Activated T-cell treated with anti-CD3 and anti-CD28 coated beads, Interleukin-2, amount 50 U/mL, for 1 hour (primary cell): Measurements from ENCODE around the gene POSTN.

Source experiments
- DNase-seq: peaks from one replicate; pipeline ENCODE4 v3.0.0-alpha.2; 2020

Gene POSTN, protein sequence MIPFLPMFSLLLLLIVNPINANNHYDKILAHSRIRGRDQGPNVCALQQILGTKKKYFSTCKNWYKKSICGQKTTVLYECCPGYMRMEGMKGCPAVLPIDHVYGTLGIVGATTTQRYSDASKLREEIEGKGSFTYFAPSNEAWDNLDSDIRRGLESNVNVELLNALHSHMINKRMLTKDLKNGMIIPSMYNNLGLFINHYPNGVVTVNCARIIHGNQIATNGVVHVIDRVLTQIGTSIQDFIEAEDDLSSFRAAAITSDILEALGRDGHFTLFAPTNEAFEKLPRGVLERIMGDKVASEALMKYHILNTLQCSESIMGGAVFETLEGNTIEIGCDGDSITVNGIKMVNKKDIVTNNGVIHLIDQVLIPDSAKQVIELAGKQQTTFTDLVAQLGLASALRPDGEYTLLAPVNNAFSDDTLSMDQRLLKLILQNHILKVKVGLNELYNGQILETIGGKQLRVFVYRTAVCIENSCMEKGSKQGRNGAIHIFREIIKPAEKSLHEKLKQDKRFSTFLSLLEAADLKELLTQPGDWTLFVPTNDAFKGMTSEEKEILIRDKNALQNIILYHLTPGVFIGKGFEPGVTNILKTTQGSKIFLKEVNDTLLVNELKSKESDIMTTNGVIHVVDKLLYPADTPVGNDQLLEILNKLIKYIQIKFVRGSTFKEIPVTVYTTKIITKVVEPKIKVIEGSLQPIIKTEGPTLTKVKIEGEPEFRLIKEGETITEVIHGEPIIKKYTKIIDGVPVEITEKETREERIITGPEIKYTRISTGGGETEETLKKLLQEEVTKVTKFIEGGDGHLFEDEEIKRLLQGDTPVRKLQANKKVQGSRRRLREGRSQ

DNA sequence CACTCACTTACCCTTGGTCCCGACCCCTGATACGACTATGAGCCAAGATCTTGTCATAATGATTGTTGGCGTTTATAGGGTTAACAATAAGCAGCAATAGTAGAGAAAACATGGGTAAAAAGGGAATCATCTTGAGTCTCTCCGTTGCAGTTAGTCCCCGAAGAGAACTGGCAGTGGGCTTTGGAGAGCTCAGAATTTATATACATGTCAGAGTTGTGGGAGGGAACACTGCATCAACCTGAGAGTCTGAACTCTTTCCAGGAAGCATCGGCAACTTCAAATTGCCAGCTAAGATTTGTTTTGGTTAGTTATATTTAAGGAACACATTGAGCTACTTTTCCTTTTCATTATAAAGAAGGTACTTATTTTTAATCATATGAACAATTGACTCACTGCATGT is at the start of gene POSTN:
TSS of gene POSTN (minus strand) at position 172 of the 400 bp plus-strand sequence. CDS start at position 130, 42 bp downstream.
- DNase-seq = no peak

DNA sequence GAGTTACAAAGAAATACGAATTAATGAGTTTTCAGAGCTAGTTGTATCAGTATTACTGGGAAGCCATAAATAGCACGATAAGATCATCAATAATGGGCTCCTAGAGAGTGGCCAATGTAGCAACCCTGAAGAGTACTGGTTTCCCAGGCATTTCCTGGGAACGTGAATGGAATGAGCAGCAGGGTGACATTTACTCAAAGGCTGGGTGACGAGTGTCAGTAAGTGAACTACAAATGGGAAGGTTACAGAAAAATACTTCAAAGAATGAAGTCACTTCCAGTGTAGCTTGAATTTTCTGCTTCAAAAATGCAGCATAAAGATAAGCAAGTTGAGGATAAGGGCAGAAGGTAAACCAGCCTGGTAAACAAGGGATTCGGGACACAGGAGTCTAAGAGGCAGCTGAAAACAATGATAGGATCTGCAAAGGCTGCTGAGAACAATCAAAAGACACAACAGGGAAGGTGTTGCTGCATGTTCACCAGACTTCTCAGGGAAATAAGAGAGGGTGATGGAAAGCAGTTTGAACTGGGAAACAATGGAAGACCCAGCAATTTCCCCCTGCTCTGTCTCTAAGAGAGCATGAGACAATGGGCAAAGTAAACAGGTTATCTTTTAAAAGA is 48.6 kb upstream of the POSTN start:
- no peak for DNase-seq

DNA sequence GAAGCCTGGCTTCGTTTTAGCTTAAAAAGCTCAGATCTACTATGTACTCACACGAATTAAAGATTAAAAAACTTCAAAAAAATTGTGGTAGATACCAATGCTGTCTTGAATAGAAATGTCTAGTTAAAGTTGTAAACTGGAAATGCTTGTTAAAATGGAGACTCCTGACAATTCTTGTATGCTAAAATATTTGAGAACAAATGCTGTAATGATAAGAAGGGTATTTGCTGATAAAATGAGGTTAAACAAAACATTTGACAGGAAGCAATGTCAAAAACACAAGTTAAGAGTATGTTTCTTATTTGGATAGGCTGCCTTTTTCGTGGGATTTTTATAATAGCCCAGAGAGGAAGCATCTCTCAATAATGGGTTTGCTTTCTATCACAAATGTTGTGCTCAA is 48.0 kb upstream of the POSTN start:
- DNase-seq = no peak

DNA sequence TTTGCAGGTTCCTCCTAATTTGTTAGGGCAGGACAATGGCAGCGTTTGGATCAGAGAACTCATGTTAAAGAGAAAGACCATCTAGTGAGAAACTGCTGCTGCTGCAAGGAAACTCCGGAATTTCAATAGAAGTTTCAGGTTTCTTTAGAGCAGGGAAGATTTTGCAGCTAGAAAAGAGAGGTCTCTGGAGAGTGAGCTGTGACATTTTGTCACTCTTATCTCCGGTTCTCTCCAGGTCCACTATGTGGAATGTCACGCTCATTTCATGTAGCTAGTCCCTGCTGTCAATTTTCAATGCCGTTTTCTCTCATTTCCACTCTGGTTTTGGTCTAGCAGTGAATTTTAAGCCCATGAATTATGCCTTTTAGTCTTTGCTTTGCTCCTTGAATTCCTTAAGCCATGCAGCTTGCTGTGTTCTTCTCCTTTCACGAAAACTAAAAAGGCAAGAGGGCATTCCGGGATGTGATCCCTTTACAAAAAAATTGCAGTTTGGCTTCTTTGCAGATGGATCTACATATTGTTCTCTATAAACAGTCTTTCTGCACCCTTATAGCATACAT is 46.7 kb upstream of the POSTN start:
- DNase-seq = no peak

DNA sequence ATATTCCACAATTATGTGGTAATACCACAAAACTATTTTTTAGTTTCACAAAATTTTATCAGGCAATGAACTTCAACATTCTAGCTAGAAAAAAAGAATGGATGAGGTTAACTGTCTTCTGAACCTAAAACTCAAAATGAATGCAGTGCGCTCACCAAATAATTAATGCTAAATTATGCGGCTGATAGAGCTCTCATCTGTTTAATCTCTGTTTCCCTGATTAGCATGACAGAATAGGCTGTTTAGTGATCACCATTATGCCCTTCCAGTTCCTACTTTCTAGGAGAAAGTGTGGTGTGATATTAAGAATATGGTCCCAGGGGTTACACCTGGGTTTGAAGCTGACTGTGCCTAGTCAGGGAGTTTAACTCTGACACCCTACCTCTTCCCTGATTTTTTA is 42.8 kb upstream of the POSTN start:
- DNase-seq = no peak

DNA sequence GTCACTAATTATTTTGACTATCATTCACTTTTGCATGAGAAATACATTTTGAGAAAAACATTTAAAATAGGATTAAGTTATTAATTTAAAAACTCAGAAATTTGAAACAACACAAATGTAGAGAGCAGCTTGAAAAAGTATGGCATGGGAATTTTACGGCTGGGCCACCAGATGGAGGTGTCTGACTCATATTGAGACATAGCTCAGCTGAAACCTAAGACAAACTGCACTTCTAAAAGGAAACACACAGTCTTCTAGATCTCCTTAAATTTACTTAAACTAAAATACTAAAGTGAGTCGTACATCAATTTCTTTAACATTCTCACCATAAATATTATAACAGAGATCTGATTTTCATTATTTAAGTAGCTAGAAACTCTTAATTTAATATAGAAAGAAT is 41.9 kb upstream of the POSTN start:
- DNase-seq = no peak

DNA sequence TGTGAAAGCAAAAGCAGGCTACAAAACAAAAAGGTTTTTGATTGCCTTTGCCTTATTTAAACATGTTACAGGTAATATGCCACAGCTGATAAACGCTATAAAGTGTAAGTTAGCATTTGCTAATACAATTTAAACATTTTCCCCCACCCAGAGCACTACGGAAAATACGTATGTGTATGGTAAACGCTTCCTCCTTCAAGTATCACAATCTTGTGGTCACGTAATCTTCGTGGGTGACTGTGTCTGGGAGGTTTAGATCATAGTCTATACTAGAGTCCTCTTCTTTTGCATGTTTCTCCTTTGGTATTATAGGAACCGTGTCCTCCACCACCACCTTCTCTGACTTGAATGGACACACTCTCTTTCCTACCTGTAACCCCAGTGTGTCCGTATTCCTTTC is 38.1 kb upstream of the POSTN start:
- DNase-seq = no peak

DNA sequence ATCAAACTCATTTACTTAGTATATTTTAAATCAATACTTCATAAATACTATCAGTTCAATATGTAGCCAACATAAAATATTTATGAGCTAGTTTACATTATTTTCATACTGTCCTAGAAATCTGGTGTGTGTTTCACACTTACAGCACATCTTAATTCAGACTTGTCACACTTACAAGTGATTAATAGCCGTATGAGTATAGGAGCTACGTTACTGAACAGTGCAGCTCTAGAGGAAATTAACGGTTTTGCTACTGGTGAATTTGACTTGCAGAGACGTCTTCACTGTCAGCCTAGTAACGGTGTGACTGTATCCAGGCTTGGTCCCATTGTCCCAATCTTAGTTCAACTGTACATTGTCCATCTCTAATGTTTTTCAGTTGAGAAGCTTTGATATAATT is 33.7 kb upstream of the POSTN start:
- DNase-seq = no peak

DNA sequence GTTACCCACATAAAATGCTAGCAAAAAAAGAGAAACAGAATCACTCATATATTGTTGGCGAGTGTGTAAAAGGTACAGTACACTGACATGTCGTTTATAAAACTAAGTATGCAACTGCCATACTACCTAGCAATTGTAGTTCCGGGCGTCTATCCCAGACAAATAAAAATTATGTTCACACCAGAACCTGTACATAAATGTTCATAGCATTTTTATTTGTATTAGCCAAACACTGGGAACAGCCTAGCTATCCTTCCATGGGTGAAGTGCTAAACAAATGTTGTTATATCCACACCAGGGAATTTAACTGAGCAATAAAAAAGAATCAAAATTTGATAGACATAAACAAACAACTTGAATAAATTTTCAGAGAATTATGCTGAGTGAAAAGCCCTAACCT is 28.9 kb upstream of the POSTN start:
- no peak for DNase-seq

DNA sequence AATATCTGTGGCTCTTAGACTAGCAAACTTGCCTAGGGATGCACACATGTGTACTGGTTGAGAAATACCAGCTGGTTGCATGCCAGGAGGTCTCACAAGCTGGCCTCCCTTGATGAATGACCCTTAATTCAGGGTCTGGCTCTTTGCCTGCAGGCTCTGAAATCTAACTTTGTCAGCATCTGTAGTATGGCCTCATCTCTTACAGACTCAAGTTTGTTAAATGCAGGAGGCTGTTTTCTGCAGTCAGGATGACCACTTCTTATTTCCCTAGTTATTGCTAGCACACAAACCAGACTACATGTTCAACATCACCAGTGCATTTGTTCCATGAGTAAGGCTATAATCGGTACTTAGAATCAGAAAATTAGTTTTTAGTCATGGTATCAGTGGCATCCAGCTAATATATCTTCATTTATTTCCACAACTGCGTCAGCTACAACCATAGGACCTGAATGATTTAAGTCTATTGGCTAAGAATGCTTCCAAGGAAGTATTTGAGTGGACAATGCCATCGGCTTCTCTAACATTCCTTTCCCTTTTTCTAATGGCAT is 23.3 kb upstream of the POSTN start:
- no peak for DNase-seq

DNA sequence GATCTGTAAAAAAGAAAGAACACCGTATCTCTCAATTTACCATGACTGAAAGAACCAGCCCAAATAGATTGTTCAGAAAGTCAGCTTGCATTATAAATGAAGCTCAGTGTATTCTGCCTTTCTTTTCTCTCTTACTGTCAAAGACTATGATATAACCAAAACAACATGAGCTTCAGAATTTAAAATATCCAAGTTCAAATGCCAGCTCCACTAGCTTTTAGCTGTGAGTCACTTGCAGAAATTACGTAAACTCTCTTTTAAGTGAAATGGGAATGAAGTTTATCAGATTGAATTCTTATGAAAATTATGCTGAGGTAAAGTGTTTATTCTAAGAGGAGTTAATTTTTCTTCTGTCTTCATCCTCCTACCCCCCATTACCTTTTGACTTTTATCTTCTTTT is 20.0 kb upstream of the POSTN start:
- no peak for DNase-seq

DNA sequence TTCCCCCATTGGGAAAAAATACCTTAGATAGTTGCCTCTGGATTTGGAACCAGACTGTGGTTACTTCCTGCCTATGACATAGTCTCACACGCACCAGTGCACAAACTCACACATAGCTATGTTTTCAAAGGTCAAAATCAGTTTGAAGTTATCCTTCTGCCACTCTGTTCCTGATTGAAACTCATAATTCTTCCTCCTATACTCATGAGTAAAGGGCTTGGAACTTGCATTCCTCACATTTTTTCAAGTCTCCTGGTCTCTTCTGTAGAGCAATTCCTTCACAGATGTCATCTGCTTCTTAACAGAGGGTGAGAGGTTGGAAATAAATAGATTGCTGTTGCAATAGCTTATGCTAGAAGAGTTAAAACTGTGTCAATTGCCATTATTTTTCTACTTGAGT is 18.6 kb upstream of the POSTN start:
- no peak for DNase-seq

DNA sequence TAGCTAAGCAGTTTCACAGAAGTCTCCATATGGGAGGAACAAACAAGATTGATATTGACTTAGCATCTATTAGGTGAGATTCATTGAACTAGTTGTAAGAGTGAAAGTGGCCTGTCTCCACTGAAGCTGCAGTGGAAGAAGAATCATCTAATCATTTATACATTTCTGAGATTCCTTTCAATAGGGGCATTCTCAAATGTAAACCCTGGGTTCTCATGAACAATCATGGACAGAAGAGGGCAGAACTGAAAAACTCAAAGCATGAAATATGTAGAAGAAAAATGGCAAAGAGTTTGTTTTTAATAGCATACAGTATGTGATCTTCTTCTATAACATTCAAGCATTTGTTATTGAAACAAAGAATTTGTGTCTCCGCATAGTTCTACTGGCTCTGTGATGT is 17.6 kb upstream of the POSTN start:
- no peak for DNase-seq

DNA sequence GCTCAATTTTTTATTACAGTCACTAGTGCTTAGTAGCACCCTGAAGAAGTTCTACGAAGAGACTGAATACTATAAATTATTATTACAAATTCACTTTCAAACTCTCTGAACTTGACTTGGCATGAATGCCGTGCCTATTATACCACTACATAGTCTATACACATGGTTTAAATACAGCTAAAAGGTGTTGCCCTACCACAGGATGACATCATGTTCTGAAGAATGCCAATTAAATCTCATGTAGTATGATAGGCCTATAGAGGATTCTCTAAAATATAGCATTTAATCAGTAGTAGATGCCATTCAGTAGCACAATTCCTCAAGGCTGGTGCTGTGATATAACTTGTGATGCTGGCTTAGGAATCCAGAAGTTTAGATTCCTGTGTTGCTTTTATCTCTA is 16.7 kb upstream of the POSTN start:
- DNase-seq = no peak

DNA sequence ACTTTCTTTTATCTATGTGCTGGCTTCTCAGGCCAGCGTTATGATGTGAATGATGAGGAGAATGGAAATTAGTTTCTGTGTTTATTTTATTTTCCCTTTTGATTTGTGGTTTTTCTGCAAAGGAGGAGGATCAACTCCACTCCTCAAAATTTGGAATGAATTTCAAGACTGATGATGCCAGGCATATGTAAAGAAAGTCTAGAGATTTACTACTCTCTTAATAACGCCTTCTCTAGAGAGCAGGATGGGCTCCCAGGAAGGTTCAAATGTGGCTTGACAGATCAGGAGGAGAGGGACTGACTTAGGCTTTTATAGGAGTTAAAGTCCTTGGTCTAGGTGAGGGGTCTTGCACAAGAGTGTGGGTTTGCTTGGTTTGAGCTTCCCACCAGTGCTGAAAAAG is 15.1 kb upstream of the POSTN start:
- DNase-seq = no peak

DNA sequence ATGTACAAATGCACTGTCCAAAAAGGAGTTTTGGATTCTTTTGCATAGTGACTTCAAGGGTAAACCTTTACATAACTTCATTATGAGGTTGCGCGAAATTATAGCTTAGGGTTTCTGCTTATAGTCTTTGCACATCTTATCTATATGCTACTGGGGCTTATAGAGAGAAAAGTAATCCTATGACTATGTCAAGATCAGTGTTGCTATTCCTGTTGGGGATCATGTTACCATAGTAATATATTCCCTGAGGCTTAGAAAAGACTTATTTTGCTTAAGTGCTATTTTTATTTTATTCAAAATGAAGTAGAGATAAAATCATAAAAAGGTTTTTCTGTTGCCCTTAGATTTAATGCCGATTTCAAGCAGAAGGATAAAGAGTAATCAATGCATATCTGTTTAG is 14.7 kb upstream of the POSTN start:
- no peak for DNase-seq

DNA sequence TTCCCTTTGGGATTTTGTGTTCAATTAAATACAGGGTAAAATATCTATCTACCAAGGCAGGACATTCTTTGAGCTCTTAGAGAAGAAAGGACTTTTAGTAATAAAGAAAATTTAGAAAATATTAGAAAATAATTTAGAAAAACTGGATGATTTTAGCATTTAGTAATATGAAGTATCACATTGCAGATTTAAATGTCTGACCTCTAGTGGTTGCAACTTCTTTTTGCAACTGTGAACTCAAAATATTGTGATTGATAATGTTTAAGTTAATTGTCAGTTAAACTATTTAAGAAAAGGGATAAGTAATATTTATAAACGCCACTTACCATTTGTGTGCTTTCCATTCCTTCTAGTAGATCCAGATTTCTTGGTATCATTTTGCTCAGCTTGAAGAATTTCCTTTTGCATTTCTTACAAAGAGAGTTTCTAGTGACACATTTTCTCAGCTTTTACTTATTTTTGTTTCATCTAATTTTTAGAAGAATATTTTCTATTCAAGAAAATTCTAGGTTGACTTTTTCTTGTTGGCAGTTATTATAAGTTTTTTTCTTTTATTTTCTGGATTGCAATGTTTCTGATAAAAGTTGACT is 10.3 kb upstream of the POSTN start:
- DNase-seq = no peak

DNA sequence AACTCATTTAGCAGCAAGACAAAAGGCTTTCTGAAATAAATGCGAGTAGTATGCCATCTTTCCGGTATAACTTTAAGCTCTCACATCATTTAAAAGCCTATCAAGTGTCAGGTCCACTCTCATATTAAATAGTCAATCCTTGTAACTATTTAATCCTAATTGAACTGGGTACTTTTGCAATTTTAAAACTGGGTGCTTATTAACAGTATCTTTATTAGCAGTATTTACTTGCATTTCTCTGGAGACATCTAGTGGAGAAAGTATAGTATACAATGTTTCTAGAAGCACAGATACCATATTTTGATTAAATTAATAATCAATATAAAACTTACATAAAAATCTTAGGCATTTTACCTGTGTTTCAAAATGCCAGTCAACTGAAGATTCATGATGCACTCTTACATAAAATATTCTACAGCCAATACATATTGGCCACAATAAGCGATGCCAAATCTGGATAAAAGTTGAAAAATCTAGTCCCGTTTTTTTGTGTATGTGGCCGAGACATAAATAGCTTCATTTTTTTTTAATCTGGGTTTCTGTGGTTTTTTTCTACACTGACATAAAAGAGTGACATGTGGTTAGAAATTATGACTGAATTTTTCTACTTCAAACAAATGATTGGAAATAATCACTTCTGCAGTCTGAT is 4.3 kb upstream of the POSTN start:
- DNase-seq = no peak

DNA sequence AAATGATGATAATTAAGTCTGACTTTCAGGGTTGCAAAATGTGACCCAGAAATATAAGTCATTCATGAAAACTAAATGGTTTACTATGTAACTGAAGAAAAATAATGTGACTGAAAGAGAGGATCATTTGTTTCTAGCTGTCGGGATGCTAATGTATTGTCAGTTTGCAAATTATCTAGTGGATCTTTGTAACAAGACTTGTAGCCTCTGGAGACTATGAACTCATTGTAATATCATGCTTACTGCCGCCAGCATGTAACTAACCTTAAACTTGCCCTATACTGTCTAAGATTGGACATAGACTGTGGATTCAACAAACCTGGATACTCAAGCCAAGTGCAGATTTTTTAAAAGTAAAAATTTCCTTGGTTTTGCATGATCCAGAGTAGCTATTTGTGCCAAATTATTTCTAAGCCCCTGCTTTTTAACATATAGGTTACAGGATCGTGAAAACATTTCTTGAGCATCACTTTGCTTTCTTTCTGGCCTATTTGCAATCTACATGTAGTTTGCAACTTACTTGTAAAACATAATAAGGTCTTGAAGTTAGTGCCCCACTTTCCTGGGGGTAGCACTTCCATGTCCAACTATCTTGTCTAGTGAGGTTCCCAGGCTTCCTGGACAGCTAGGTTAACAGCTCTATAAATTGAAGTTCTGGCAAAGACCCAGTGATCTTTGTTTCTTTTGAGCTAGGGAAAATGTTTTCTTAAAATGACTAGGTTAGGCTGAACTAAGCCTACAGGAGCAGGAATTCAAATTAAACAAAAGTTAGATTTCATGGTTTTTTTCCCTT is 3.3 kb upstream of the POSTN start:
- no peak for DNase-seq

DNA sequence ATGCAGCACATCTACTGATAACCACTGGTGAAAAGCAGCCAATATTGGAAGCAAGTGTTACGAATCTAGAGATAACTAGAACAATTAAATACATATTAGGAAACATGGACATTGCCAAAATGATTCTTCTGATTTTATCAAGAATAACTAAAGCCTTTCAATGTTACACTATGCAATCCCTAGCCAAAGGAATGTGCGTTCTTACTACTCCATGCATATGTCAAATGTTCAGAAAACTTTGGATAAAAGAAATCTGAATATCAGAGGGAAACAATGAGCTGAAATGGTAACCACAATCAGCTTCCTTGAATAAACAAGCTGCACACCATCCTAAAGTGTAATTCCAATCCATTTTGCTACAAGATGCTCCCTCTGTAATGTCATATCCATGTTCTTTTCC is 951 bp upstream of the POSTN start:
- no peak for DNase-seq

DNA sequence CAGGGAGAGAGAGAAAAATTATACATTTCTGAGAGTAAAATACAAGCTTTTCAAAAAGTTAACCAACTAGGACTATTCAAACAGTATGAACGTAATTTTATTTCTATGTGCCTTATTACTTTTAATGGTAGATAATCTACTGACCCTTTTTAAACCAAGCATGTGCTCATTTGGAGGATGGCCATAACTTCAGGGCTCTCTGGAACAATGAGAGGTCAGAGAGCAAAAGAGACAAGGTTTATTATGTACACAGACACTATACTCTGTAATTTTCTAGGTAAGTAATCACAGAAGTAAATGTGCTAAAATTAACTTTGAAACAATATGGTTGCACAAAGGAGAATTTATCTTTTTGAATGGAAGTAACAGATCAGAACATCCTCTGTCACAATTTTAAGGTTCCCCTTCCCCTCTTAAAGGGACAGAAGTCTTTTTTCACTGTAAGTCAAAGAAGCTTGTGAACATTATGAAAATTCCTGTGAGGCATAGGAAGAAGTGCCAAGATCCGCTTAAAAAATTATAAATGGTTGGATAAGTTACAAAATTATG is 1.0 kb downstream of the POSTN start:
- no peak for DNase-seq
